Tibial artery (tissue), 4 donors: ENCODE measurements around the gene LACTB.

Source experiments
- DNase-seq, 2 donors: peaks; one replicate each; pipeline ENCODE4 v3.0.0-alpha.2; 2019
- H3K27ac ChIP-seq, 2 donors: fragments of 200-600 bp; sonication (generic) in 1 of 2; 1 replicate in 1 of 2; 2 replicates in 1 of 2; pipeline ENCODE4 v1.5.1; 2018 to 2019; ENCODE audit warnings: mild to moderate bottlenecking in 1 of 2
- H3K27me3 ChIP-seq, 2 donors: fragments of 200-600 bp; sonication (generic) in 1 of 2; one replicate each; pipeline versions ENCODE4 v1.5.1 to v1.6.0; 2016 to 2019
- H3K36me3 ChIP-seq, 3 donors: fragments of 200-600 bp; sonication (generic) in 2 of 3; one replicate each; pipeline ENCODE4 v1.5.1; 2016 to 2019; ENCODE audit warnings: mild to moderate bottlenecking in 2 of 3
- H3K4me1 ChIP-seq, 4 donors: fragments of 200-600 bp; sonication (generic) in 2 of 4; 1 replicate in 3 of 4; 2 replicates in 1 of 4; pipeline ENCODE4 v1.5.1; 2016 to 2019
- H3K4me3 ChIP-seq, 2 donors: fragments of 200-600 bp; sonication (generic) in 1 of 2; 1 replicate in 1 of 2; 2 replicates in 1 of 2; pipeline ENCODE4 v1.5.1; 2018 to 2019; ENCODE audit warnings: mild to moderate bottlenecking in 2 of 2
- H3K9me3 ChIP-seq, 3 donors: fragments of 200-600 bp; sonication (generic) in 1 of 3; one replicate each; pipeline ENCODE4 v1.5.1; 2016 to 2019
- intact Hi-C: fragments of 100-400 bp; cut with DNase I; formaldehyde crosslinking; loops from one replicate; pipeline ENCODE4 v1.15.0; 2023; ENCODE audit warnings: low total_unique reads
- TF ChIP-seq, protein P1 (sequence below), 2 experiments: fragments of 200-600 bp in 1 of 2; fragments of 450-650 bp in 1 of 2; IDR thresholded peaks; one replicate each; pipeline ENCODE4 v1.5.1; 2017 to 2019; ENCODE audit warnings: antibody characterized with exemption in 2 of 2, mild to moderate bottlenecking in 1 of 2, moderate library complexity in 1 of 2

Gene LACTB

DNA sequence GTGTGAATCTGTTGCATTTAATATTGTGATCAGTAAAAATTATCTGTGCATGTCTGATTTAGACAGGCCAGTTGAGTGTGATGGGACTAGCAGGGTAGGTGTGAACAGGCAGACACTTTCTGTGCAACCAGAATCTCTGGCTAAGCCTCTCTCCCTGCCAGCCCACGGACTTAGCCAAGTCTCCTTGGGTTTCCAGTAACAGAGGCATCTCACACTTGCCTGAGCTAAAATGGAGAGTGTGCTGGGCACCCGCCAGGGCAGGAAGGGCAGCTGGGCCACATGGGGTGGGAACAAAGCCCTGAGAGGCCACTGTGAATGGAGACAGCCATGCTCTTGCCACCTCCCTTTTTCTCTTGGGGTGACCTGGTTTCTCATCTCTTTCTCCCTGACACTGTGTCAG lies 48.1 kb downstream of the LACTB start:
- no peak for DNase-seq
- Histone ChIP-seq H3K4me3 (no peak overlapping the region), H3K27me3 (no peaks in the 10 kb centered on the region), H3K27ac (no peak overlapping the region), H3K36me3 (no peaks in the 10 kb centered on the region), H3K9me3 (no peaks in the 10 kb centered on the region), H3K4me1 (no peaks in the 10 kb centered on the region)
- intact Hi-C loops, result no loop called here
- TF ChIP-seq, protein P1, sequence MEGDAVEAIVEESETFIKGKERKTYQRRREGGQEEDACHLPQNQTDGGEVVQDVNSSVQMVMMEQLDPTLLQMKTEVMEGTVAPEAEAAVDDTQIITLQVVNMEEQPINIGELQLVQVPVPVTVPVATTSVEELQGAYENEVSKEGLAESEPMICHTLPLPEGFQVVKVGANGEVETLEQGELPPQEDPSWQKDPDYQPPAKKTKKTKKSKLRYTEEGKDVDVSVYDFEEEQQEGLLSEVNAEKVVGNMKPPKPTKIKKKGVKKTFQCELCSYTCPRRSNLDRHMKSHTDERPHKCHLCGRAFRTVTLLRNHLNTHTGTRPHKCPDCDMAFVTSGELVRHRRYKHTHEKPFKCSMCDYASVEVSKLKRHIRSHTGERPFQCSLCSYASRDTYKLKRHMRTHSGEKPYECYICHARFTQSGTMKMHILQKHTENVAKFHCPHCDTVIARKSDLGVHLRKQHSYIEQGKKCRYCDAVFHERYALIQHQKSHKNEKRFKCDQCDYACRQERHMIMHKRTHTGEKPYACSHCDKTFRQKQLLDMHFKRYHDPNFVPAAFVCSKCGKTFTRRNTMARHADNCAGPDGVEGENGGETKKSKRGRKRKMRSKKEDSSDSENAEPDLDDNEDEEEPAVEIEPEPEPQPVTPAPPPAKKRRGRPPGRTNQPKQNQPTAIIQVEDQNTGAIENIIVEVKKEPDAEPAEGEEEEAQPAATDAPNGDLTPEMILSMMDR (IDR thresholded peaks at IDR 0.05), result no peak

DNA sequence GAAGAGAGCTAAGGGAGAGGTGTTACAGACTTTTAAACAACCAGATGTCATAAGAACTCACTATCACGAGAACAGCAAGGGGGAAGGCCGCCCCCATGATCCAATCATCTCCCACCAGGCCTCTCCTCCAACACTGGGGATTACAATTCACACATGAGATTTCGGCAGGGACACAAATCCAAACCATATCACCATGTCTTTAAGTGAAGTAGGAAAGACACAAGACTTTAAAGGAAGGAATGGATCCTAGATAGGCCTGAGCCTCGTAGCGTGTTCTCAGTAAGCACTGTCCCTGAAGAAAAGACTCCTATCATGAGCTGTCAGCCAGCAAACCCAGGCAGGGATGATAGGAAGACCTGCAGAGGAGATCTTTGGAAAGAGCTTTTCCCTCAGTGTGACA lies 50.7 kb downstream of the LACTB start:
- no peak for DNase-seq
- H3K27ac ChIP-seq, result no peak overlapping the region
- H3K4me1 ChIP-seq, result no peaks in the 10 kb centered on the region
- no peaks in the 10 kb centered on the region for H3K27me3 ChIP-seq
- H3K36me3 ChIP-seq, result no peaks in the 10 kb centered on the region
- H3K4me3 ChIP-seq, result no peak overlapping the region
- TF ChIP-seq, protein P1 (IDR thresholded peaks at IDR 0.05), result no peak
- no peaks in the 10 kb centered on the region for H3K9me3 ChIP-seq
- intact Hi-C loops, result no loop called here

GRCh38 chr15:63172851-63173451 lies 51.3 kb downstream of the LACTB start:
- no peak for DNase-seq
- H3K4me1 ChIP-seq, result no peaks in the 10 kb centered on the region
- no peaks in the 10 kb centered on the region for H3K27me3 ChIP-seq
- H3K4me3 ChIP-seq, result no peak overlapping the region
- no peaks in the 10 kb centered on the region for H3K36me3 ChIP-seq
- H3K9me3 ChIP-seq, result no peaks in the 10 kb centered on the region
- intact Hi-C loops, result no loop called here
- no peak overlapping the region for H3K27ac ChIP-seq
- TF ChIP-seq, protein P1 (IDR thresholded peaks at IDR 0.05), result no peak

GRCh38 chr15:63176302-63176701 lies 54.6 kb downstream of the LACTB start:
- Histone ChIP-seq H3K4me1 (no peaks in the 10 kb centered on the region), H3K4me3 (no peak overlapping the region), H3K9me3 (no peaks in the 10 kb centered on the region), H3K27me3 (peaks cover 0 to 2% of the 10 kb centered on the region in 2 donors), H3K27ac (no peak overlapping the region), H3K36me3 (no peaks in the 10 kb centered on the region)
- DNase-seq, result no peak
- intact Hi-C loops, result no loop called here
- TF ChIP-seq, protein P1 (IDR thresholded peaks at IDR 0.05), result no peak

- intact Hi-C loops, result no loop called here
- no peaks in the 10 kb centered on the region for H3K36me3 ChIP-seq
- H3K4me1 ChIP-seq, result no peaks in the 10 kb centered on the region
- no peak overlapping the region for H3K4me3 ChIP-seq
- no peak for DNase-seq
- H3K27ac ChIP-seq, result no peak overlapping the region
- peaks cover 0 to 2% of the 10 kb centered on the region in 2 donors for H3K27me3 ChIP-seq
- no peaks in the 10 kb centered on the region for H3K9me3 ChIP-seq
- TF ChIP-seq, protein P1 (IDR thresholded peaks at IDR 0.05), result no peak
Measured at GRCh38 chr15:63178034-63178433, 56.4 kb downstream of the LACTB start.

DNA sequence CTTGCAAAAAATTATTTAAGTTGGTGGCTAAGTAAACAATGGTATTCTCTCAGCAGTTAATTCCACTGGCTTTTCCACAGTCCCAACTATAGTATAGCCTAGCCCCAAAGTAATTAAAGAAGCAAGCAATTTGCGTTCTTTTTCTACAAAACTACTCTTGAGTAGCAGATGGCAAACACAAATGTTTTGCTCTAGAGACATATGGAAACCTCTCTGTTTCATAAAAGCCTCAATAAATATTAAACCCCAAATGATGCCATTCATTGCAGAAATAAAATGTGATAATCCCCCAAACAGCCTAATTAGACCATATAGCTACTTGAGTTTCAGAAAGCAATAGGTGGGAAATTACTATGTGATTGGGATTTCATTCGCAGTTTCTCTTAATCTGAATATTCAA lies 59.1 kb downstream of the LACTB start:
- intact Hi-C loops, result no loop called here
- no peak for DNase-seq
- Histone ChIP-seq H3K4me3 (no peak overlapping the region), H3K27me3 (peaks cover 0 to 2% of the 10 kb centered on the region in 2 donors), H3K27ac (no peak overlapping the region), H3K4me1 (no peaks in the 10 kb centered on the region), H3K9me3 (no peaks in the 10 kb centered on the region), H3K36me3 (no peaks in the 10 kb centered on the region)
- TF ChIP-seq, protein P1 (IDR thresholded peaks at IDR 0.05), result no peak
